ENCODE measurements around the gene LPAR5. TPM values are rescaled to one million over a fixed set of nuclear protein-coding genes. Genes with fewer than 3 reads are reported as not detected.

LPAR5 gene
- polyA plus RNA-seq (ENCODE audit: insufficient read length in 4 of 4), result 1 to 10 TPM; 1.1 to 2.2 (median 1.4) TPM

DNA sequence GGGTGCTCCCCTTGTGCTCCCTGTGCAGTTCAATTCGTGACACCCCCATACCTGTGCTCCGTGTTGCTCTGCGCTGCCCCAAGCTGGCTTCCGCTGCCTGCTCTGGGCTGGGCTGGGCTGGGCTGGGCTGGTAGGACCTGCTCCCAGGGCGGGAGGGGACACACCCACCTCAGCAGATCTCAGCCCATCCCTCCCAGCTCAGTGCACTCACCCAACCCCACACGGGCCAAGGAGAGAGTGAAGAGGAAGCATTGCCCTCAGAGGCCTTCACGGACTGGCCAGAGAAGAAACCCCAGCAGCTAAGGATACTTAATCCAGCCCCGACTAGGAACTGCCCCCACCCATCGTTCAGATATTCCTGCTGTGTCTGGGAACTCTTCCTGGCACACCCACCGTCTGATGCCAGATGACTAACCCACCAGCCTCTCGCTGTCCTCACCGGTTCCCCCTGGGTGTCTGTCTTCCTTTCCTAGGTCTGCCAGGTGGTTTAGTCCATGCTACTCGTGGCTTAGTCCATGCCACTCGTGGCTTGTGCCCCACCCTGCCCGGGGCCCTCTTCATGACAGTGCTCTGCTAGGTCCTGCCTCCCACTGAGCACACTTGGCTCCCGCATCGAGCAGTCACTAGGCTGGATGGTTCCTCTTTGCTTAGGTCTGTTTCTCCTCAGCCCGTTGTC is at the start of gene LPAR5:
LPAR5 (minus strand) TSS at position 104 of the 676 bp plus-strand sequence. CDS start 14,711 bp downstream, outside the sequence.
- DNase-seq (ENCODE audit: low read depth in 4 of 4, low spot score in 3 of 4), result no peak

DNA sequence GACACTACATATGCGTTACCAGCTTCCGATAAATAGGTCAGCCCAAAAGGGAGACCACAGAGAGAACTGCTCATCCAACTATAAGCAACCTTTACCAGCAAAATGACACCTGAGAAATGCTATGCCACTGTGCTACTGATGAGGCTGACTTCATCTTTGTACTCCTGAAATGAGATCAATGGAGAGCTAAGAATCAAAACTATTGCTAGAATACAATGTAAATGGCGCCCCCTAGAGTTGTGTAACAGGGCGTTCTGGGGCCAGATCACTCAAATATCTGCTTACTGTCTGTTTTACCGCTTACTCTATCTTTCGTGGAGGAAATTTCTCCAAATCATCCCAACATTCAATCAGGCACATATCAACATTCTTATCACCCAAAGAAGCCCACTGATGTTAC is 48.9 kb upstream of the LPAR5 start:
- no peak for DNase-seq (ENCODE audit: low read depth in 4 of 4, low spot score in 3 of 4)

DNA sequence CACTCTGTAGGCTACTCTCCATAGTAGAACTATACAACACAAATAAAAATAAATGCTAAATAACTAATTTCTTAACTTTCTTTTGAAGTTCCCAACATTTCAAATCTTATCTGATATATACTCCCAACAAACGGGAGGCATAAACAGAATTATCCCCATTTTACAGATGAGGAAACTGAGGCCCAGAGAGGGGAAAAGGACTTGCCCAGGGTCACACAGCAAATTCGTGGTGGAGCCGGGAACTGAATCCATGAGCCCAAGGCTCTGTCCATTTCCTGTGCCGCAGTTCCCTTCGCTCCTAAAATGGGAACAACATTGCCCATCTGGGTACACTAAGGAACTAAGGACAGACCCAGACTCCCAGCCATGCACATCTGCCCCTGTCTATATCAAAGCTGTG is 41.2 kb upstream of the LPAR5 start:
- DNase-seq (ENCODE audit: low read depth in 4 of 4, low spot score in 3 of 4), result no peak

DNA sequence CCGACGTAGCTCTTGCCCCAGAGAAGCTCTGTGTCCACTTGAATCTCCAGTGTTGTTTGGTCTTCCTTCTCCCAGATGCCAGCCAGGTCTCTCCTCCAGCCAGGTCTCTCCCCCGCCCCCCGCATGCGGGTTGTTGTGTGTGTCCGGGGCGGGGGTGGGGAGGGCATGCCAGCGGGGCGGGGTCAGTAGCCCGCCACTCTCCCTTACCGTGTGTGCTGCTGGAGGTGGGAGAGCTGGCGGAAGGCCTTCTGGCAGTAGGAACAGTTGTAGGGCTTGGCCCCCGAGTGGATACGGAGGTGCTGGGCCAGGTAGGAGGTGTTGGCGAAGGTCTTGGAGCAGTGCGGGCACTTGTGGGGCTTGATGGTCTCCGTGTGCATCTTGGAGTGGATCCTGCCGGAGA is 36.4 kb upstream of the LPAR5 start:
- DNase-seq (ENCODE audit: low read depth in 4 of 4, low spot score in 3 of 4), result no peak

DNA sequence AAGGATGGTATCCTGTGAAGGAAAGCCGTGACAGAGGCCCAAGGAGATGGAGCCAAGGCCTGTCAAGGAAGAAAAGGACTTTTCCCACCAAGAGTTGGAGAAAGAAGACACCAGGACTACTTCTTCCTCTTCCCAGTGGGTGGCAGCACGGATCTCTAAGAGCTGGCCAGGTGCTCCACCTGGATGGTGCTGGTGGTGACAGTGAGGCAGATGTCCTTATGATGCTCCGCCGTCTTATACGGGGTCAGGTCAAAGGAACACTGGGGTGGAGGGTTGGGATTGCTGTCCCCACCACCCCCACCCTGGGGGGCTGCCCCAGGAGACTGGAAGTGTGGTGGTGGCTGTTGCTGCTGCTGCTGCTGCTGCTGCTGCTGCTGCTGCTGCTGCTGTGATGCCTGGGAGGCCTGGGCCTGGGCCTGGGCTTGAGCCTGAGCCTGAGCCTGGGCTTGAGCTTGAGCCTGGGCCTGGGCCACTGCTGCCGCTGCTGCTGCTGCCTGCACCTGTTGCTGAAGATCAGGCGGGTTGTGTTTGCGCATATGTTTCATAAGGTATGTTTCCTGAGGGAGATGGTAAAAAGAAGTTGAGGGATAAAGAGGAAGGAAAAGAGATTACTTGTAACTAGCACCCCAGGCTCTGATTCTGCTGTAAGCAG is 31.9 kb upstream of the LPAR5 start:
- DNase-seq (ENCODE audit: low read depth in 4 of 4, low spot score in 3 of 4), result no peak

DNA sequence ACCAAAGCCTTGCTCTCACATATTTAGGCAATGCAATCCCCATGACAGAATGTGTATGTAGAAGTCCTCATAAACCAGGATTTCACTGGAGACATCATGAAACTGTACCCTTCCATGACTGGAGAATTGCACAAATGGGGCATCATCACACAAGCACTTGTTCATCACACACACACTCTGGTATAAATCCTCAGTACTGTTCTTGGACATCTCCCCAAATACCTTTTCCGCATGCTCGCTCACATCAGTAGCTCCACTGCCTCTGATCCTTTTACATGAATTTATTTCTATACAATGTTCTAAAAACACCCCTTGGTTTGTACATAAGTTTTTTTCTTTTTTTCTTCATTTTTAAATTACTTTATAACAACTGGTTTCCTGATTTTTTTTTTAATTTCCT is 30.5 kb upstream of the LPAR5 start:
- DNase-seq (ENCODE audit: low read depth in 4 of 4, low spot score in 3 of 4), result no peak

DNA sequence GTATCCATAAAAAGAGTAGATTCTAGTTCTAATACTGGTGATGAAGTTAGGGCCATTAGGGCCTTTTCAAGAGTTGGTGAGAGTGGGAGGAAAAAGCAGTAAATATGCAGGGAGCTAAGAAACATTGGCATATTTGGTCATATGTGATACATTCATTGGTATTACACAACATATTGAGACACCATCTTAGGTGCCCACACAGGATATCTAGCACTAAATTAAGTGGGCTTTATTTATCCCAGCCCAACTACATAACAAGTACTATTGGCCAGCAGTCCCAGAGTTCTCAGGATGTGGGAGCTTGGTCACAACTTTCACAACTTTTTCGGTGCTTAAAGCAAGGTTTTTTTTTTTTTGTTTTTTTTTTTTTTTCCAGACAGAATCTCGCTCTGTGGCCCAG is 29.1 kb upstream of the LPAR5 start:
- no peak for DNase-seq (ENCODE audit: low read depth in 4 of 4, low spot score in 3 of 4)

DNA sequence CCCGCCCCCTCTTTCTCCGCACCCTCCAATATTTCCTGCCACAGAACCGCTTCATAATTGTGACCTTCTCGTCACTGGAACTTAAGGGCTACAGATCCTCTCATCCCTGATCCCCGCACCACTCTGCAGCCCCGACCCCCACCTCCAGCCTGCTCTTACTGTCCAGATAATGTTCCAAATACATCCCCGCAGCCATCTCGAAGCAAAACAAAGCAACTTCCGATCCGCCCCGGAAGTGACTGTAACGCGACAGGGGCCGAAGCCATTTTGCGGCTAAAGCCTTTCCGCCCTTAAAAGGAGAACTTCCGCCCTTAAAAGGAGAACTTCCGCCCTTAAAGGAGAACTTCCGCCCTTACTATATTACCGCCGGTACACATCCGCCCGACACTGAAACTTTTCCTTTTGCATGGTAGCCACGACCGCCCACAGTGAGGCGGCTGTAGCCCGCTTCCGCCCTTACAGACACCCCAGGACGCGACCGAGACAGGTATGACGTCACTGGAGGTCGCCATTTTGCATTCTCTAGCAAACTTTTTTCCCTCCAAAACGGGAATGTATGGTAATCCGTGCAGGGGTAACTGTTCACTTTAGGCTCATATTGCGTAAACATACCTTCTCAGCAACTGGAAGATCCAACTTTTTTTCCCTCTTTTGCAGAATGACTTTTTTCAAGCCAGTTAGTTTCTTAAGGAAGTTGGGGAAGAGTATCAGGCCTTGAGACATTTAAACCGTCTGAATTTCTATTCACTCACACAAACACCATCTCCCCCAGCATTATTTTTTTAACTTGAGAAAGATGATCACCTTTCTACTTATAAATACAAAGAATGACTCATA is 27.4 kb upstream of the LPAR5 start, which contains the start of gene ING4:
ING4 (minus strand) TSS at position 214 of the 837 bp plus-strand sequence; CDS start at position 196, 18 bp downstream.
- DNase-seq (ENCODE audit: low read depth in 4 of 4, low spot score in 3 of 4), result peak; percentile 97 to 99 (median 98)

DNA sequence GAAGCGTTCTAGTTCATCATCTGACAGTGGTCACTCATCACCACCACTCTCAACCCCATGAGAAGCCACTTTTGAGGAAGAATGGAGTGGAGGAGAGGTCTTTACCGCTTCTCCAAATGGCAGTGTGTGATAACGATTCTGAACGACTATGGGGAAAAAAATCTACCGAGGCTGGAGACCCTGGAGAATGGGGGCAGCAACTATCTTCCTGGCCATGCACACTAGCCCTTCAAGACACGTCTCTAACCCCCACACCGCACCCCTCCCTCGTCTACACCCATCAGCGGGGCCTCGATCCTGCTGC is 26.8 kb upstream of the LPAR5 start:
- DNase-seq (ENCODE audit: low read depth in 4 of 4, low spot score in 3 of 4), result no peak

DNA sequence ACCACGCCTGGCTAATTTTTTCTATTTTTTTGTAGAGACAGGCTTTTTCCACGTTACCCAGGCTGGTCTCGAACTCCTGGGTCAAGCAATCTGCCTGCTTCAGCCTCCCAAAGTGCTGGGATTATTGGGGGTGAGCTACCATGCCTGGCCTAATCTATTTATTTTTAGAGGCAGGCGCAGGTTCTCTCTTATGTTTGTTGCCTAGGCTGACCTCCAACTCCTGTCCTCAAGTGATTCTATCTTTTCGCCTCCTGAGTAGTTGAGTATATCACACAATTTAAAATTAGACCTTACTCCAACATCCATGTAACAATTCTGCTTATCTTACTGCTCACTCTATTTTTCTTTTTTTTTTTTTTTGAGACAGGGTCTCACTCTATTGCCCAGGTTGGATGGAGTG is 18.2 kb upstream of the LPAR5 start:
- no peak for DNase-seq (ENCODE audit: low read depth in 4 of 4, low spot score in 3 of 4)

DNA sequence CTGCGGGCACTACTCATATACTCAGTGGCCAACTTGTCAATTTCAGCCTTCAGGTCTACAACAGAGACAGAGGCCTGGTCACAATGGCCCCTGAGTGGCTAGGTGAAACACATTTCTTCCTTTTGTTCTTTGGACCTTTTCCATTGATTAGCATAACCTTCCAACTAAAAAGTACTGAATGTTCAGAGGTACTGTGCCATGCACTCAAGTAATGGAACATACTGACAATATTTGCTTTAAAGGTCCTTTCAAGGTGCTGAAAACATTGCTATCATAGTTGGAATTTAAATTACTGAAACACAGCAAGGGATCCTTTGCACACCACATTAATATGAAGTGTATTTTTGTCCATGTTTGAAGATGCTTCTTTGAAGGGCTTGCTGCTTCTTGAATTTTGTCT is 17.6 kb upstream of the LPAR5 start:
- DNase-seq (ENCODE audit: low read depth in 4 of 4, low spot score in 3 of 4), result no peak

DNA sequence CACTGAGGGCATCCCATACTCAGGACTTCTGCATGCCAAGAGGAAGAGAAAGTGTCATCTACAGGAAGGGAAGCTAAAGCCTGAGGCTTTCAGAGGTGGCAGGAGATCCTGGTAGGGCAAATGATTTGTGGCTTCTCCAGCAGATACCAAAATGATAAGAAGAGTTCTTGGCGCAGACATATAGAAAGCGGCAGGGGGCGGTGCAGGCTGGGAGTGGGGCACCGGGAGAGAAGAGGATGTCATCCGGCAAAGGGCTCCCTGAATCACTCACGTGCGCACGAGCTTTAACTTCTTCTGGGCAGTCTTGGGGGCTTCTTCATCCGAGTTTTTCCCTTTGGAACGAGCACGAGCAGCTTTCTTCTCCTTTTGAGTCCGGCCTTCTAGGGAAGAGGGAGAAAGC is 16.6 kb upstream of the LPAR5 start:
- no peak for DNase-seq (ENCODE audit: low read depth in 4 of 4, low spot score in 3 of 4)

DNA sequence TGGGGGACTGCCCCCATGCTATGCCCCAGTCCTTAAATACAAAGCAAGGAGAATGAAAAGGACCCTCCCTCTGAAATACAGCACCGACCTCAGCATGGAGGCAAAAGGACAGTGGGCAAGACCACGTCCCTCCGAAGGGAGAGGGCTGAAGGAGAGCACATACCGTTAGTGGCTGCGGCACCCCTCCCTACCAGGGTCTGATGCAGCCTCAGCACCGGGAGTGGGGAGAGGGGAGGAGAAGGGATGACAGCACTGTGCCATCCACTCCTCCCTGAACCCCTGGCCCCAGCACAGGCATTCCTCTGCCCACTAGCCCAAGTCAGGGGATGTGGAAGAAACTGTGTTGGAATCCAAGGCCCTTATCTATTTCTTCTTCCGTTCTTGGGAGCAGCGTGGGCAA is 15.1 kb upstream of the LPAR5 start:
- no peak for DNase-seq (ENCODE audit: low read depth in 4 of 4, low spot score in 3 of 4)

DNA sequence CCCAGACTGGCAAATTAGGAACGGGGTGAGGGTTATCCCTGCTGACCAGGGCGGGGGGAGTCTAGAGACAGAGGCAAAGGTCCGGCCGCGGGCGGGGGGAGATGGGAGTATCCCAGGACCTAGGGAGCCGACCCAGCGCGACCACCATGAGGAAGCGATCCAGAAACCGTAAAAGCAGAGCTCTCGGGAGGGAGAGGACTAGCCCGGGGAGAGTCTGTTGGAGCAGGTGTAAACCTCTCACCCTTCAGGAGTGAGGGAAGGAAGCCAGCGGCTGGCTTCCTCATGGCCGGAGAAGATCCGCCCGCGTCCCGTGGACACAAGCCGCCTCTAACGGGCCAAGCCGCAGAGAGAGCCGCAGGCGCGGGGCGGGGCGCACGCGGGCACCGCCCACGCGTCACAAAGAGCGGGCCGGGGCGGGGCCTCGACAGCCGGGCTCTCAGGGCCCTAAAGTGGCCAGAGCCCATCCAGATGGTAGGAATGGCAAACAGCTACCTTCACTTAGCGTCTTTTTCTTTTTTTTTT is 11.4 kb upstream of the LPAR5 start, which contains the start of gene ACRBP:
ACRBP (minus strand) TSS at position 350 of the 522 bp plus-strand sequence; CDS start at position 284, 66 bp downstream.
- peak in 2 of 4 donors; percentile 51 to 61 for DNase-seq (ENCODE audit: low read depth in 4 of 4, low spot score in 3 of 4)

DNA sequence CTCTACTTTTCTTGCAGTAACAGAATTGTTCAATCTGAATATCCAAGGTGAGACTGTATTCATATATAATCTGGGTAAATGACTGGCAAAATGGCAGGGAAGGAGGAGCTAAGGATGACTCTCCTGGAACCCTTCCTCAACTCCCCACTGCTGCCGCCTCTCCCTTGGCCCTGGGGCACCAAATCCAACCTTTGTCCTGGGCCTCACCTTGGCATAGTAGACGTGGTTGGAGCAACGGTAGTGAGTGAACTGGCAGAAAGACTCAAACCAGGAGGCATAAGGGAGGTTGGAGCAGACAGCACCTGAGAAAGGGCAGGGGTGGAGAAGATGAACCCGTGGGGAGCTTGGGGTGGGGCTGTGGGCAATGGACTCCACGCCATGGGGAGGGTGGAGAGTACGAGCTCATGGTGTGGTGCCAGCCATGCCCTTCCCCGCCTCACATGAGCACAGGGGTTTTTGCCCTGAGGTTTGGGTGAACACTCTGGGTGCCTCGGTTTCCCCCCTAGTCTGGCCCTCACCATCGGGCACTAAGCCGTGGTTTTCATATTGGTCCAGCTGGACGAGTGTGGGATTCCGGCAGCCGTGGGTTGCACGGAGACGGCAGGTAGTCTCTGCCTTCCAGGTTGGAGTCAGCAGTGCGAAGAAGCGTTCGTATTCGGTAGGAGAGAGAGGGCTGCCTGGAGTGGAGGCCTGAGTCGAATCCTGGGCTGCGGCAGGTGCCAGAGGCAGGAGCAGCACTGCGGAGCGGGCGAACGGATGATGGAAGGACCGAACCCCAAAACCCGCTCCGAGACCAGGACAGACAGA is 10.7 kb upstream of the LPAR5 start:
- DNase-seq (ENCODE audit: low read depth in 4 of 4, low spot score in 3 of 4), result no peak

DNA sequence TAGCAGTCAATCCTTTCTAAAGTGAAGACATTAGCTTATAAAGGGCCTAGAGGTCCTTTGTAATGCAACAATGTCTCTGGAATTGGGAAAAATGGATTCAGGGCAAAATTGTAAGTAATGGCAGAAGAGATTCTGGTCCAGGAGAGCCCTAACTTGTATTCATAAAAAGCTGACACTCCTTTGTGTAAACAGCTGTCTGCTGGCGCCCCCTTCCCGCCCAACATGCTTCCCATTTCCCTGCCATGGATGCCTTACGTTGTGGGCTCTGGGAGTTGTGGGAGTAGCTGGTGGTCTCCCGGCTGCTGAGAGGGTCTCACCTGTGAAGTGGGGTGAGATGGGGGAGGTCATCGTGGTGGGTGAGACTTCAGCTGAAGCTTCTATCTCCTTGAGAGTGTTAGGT is 9.1 kb upstream of the LPAR5 start:
- no peak for DNase-seq (ENCODE audit: low read depth in 4 of 4, low spot score in 3 of 4)

DNA sequence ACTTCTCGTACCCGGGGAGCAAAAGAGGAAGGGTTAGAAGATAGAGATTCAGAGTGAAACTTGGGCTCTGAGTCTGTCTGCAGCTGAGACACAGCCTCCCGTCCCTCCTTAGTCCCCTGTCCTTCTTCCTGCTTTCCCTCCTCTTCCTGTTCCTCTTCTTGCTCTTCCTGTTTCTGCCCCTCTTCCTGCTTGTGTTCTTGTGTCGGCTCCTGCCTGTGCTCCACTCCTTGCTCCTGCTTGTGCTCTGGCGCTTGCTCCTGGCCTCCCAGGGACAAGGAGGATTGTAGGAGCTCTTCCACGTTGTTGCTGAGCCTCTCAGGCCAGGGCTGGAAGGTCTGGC is 8.5 kb upstream of the LPAR5 start:
- no peak for DNase-seq (ENCODE audit: low read depth in 4 of 4, low spot score in 3 of 4)

DNA sequence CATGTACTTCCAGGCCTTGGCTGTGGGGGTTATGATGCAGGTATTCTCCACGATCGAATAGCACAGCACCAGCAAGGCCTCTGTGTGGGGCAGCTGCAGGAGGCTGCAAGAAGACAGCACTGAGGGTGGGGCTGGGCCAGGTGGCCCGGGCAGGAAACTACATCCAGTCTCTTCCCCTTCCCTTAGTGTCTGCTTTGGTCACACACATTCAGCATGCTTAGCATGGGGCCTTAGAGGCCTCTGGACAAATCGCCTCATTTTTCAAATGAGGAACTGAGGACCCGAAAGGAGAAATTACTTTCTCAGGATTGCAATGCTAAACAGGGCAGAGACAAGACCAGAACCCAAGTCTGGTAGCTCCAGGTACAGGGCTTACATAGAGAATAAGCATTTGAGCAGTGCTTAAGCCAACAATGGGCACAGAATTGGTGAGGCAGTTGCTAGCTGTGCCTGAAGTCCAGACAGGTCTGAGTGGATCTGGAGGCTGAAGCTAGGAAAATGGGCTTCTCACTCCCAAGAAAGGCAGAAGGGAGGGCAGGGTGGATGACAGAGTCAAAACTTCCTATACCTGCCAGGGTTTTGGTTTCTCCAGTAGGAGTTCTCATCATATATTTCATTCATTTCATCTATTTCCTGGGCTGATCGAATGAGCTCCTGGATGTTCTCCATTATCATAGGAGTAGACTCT is 8.0 kb upstream of the LPAR5 start:
- no peak for DNase-seq (ENCODE audit: low read depth in 4 of 4, low spot score in 3 of 4)

DNA sequence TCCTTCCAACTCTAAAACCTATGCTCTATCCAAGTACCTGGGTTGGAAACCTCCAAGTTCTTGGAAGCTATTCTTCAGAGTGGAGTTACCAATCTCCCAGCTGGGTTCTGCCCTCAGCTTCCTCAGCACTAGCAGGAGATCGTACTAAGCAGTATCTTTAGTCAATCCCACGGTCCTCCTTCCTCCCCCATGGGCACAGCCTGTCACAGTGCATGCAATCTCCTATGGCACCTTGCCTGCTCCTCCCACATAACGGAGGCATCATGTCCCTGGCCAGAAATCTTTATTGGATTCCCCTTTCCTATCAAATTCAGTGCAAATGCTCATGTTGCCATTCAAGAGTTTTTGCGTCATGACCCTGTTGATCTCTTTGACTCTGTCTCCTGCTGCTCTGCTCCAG is 5.4 kb upstream of the LPAR5 start:
- DNase-seq (ENCODE audit: low read depth in 4 of 4, low spot score in 3 of 4), result no peak

DNA sequence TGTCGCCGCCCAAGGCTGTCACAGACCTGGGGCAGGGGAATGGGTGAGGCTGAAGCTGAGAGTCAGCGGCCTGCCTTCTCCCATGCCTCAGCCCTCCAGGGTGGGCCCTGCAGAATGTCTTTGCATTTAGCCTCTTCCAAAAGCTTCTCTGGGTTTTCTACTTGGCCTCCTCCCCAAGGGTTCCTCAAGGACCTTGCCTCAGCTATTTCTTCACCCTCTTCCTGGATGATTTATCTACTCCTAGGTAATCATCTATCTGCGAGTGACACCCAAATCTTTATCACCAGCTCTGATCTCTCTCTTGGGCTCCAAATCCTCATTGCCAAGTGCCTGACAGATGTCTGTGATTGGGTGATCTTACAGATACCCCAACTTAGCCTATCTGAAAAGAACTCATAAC is 4.7 kb upstream of the LPAR5 start:
- no peak for DNase-seq (ENCODE audit: low read depth in 4 of 4, low spot score in 3 of 4)

All from left renal pelvis (tissue), 4 donors.